GM12872 (cell line): ENCODE measurements around the gene TFAP2E.

Experiments used
- TF ChIP-seq, protein P1 (sequence below): IDR thresholded peaks from 3 replicates; pipeline ENCODE4 v1.5.1; 2011; ENCODE audit warnings: low read depth, mild to moderate bottlenecking, low read length, moderate library complexity; ENCODE audit not compliant: insufficient read depth

Gene TFAP2E

DNA sequence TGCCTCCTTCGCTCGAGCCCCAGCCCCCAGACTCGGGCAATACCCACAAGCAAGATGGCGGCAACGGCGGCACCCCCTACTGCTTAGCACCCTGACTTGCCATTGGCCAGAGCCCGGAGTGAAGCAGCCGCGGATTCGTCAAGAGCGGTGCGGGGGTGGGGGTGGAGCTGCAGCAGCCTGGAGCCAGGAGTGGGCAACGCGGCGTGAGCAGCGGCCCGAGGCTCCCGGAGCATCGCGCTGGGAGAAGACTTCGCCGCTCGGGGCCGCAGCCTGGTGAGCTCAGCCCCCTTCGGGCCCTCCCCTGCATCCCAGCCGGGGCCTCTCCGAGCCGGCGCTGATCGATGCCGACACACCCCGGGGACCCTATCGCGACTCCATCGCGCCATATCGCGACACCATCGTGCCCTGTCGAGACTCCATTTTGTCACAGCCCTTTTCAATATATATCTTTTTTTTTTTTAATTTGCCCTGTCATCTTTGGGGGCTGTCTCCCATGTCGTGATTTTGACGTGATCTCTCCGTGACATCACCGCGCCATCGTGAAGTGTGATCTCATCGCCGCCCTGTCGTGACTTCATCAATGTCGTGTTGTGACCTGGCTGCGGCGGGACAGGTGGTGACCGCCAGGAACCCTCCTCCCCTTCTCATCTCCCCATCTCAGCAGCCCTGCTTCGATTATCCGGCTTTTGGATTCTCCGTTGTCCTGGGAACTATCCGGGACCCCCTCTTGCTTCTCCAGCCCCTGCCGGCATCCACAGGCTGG lies 15.3 kb upstream of the TFAP2E start, which contains the start of gene NCDN:
NCDN (plus strand) TSS at position 189 of the 763 bp plus-strand sequence; CDS start at position 581, 392 bp downstream.
- TF ChIP-seq, protein P1, sequence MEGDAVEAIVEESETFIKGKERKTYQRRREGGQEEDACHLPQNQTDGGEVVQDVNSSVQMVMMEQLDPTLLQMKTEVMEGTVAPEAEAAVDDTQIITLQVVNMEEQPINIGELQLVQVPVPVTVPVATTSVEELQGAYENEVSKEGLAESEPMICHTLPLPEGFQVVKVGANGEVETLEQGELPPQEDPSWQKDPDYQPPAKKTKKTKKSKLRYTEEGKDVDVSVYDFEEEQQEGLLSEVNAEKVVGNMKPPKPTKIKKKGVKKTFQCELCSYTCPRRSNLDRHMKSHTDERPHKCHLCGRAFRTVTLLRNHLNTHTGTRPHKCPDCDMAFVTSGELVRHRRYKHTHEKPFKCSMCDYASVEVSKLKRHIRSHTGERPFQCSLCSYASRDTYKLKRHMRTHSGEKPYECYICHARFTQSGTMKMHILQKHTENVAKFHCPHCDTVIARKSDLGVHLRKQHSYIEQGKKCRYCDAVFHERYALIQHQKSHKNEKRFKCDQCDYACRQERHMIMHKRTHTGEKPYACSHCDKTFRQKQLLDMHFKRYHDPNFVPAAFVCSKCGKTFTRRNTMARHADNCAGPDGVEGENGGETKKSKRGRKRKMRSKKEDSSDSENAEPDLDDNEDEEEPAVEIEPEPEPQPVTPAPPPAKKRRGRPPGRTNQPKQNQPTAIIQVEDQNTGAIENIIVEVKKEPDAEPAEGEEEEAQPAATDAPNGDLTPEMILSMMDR: no peak

DNA sequence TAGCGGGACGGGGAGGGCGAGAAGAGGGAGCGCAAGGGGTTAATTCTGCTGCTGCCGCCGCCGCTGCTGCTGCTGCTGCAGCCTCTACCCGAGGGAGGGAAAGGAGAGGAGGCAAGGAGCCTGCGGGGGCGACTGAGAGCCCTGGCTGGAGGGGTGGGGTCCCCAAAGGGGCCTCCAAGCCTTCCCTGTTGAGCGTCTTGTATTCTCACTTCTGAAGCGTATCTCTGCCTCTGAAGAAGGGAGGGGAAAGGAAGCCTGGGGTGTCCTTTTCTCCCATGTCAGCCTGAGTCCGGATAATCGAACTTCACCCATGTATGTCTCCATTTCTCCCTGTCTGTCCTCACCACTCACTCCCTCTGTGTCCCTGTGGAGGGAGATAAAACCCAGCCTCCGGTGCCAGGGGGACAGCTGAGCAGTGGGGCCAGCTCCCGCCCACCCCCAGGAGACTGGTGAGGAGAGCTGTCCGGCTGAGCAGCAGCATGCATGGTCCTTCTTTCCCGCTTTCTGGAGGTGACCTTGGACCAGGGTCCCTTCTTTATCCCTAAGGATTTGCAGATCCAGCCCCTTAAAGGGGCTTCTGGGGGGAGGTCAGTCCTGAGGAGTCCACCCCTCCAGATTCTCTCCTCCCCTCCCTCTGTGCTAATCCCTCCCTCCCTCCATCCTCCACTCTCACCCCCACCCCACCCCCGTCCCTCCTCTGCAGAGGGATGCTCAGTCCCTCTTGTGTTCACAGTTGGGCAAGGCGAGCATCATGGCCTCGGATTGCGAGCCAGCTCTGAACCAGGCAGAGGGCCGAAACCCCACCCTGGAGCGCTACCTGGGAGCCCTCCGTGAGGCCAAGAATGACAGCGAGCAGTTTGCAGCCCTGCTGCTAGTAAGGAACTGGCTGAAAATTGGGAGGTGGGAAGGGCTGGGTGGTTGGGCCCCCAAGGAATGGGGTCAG lies 14.5 kb upstream of the TFAP2E start:
- TF ChIP-seq, protein P1: no peak

DNA sequence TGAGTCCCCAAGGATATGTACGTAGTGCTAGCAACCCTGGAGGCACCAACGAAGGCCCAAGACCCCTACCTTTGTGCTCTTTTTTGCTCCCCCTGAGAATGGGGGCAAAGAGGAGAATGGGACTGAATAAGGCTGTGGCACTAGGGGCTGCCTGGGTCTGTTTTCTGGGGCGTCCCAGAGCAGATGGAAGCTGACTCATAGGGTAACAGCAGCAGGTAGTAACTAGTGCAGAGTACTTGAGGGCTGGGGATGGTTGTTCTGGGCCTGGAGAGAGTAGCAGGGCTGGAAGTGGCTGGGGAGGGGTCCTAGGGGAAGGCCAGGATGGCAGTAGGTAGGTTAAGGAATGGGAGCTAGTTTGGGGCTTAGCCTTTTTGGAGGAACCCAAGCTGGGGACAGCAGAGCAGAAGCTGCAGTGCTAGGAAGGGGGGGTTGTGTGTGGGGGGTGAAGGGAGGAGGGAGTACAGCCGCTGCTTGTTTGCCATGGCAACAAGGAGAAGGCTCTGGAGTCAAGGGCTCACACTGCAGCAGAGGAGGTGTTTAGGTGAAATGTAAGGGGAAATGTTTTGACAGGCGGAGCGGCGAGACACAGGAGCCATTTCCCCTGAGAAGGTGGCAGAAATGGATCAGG lies 13.7 kb upstream of the TFAP2E start:
- TF ChIP-seq, protein P1: no peak

DNA sequence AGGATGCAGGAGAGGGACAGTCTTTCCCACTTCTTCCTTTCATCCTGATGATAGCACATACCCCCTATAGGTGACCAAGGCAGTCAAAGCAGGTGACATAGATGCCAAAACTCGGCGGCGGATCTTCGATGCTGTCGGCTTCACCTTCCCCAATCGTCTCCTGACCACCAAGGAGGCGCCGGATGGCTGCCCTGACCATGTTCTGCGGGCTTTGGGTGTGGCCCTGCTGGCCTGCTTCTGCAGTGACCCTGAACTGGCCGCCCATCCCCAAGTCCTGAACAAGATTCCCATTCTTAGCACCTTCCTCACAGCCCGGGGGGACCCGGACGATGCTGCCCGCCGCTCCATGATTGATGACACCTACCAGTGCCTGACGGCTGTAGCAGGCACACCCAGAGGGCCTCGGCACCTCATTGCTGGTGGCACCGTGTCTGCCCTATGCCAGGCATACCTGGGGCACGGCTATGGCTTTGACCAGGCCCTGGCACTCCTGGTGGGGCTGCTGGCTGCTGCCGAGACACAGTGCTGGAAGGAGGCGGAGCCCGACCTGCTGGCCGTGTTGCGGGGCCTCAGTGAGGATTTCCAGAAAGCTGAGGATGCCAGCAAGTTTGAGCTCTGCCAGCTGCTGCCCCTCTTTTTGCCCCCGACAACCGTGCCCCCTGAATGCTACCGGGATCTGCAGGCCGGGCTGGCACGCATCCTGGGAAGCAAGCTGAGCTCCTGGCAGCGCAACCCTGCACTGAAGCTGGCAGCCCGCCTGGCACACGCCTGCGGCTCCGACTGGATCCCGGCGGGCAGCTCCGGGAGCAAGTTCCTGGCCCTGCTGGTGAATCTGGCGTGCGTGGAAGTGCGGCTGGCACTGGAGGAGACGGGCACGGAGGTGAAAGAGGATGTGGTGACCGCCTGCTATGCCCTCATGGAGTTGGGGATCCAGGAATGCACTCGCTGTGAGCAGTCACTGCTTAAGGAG lies 12.6 kb upstream of the TFAP2E start:
- TF ChIP-seq, protein P1: no peak

DNA sequence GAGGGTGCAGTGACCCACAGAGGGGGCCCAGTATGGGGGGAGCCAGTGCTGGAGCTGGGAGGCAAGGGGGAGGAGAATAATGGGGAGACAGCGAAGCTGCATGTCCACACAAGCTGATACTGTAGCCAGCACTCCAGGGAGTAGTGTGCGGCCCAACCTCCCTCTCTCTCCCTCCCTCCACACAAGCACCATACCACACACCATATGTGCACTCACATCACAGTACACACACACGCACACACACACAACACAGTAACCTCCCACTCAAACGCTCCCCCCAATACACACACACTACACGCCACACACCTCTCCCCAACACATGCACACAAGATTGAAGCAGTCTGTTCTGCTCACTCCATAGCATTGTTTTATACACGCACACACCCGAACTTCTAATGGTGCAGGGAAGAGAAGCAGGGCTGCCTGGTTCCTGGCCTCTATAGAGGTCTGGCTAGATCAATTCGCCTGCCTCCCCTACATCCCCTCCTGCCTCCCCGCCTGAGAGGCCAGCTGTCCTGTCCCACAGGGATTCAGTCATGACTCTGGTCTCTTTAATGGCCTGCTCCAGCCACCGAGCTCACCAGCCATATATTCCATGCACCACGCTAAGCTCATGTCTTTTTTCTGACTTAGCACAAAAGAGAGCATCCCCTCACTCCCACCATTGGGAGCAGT lies 11.7 kb upstream of the TFAP2E start:
- TF ChIP-seq, protein P1: no peak

DNA sequence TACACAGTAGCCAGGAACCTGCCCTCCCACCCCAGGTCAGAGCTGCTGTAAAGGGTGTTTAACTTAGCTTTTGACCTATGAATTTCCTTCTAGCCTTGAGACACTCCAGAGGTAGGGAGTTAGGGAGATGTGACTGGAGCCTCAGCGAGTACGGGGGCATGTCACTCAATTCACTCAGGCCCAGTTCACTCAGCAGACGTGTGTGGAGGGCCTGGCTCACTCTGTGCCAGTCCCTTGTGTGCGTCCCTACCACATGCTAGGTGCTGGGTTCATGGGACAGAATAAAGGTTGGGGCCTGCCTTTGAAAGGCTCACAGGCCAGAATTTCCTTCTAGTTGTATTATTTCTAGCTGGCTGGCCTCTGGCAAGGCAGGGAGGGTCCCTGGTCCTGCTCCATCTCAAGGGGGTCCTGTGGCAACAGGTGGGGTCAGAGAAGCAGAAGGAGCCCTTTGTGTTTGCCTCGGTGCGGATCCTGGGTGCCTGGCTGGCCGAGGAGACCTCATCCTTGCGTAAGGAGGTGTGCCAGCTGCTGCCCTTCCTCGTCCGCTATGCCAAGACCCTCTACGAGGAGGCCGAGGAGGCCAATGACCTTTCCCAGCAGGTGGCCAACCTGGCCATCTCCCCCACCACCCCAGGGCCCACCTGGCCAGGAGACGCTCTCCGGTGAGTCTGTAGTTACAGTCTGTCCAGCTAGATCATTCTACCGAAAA lies 11.0 kb upstream of the TFAP2E start:
- TF ChIP-seq, protein P1: no peak
